Tibial nerve (tissue), 4 donors: ENCODE results near the gene APC2. TPM values are rescaled to one million over a fixed set of nuclear protein-coding genes. Genes with fewer than 3 reads are reported as not detected.
A peak's percentile ranks its signal among the peaks of the same experiment; 100 is the strongest.

ENCODE experiments used
- DNase-seq, 2 donors: peaks; one replicate each; pipeline ENCODE4 v3.0.0-alpha.2; 2019; ENCODE audit warnings: low spot score in 2 of 2
- H3K27ac ChIP-seq, 4 donors: fragments of 200-600 bp; sonication (generic) in 3 of 4; one replicate each; pipeline ENCODE4 v1.5.1; 2017 to 2019; ENCODE audit warnings: mild to moderate bottlenecking in 1 of 4
- H3K27me3 ChIP-seq, 2 donors: fragments of 200-600 bp; sonication (generic) in 1 of 2; one replicate each; pipeline versions ENCODE4 v1.5.1 to v1.6.0; 2017 to 2019
- H3K36me3 ChIP-seq, 3 donors: fragments of 200-600 bp; sonication (generic); one replicate each; pipeline ENCODE4 v1.5.1; 2018 to 2019
- H3K4me1 ChIP-seq, 4 donors: fragments of 200-600 bp; sonication (generic) in 3 of 4; one replicate each; pipeline ENCODE4 v1.5.1; 2017 to 2019
- H3K4me3 ChIP-seq, 4 donors: fragments of 200-600 bp; sonication (generic) in 3 of 4; one replicate each; pipeline ENCODE4 v1.5.1; 2017 to 2019; ENCODE audit warnings: mild to moderate bottlenecking in 1 of 4, moderate library complexity in 1 of 4
- H3K9me3 ChIP-seq, 4 donors: fragments of 200-600 bp; sonication (generic) in 3 of 4; one replicate each; pipeline ENCODE4 v1.5.1; 2017 to 2019
- CTCF ChIP-seq, 5 experiments: fragments of 200-600 bp in 3 of 5; fragments of 450-650 bp in 2 of 5; sonication (generic) in 3 of 5; IDR thresholded peaks; one replicate each; pipeline ENCODE4 v1.5.1; 2016 to 2019; ENCODE audit warnings: antibody characterized with exemption in 5 of 5, mild to moderate bottlenecking in 3 of 5, moderate library complexity in 2 of 5
- EP300 ChIP-seq, 2 donors: sonication (generic); formaldehyde crosslinking; IDR thresholded peaks; one replicate each; pipeline ENCODE4 v1.6.1; 2017; ENCODE audit warnings: antibody characterized with exemption in 2 of 2, mild to moderate bottlenecking in 1 of 2
- POLR2A ChIP-seq, 2 donors: fragments of 450-650 bp; IDR thresholded peaks; one replicate each; pipeline ENCODE4 v1.6.1; 2017; ENCODE audit warnings: antibody characterized with exemption in 2 of 2, mild to moderate bottlenecking in 2 of 2, moderate library complexity in 2 of 2
- WGBS, 2 donors: methylation state at CpG; one replicate each; pipeline ENCODE4 v1.1.5; 2018; 5-methylcytosine and 5-hydroxymethylcytosine counted together
- total RNA-seq, 4 donors: library from RNA; depleted of rRNA; stranded (reverse); fragments of >200 nt; gene quantifications; one replicate each; pipeline ENCODE4 v1.1.0, GENCODE V29; 2016

Gene APC2
- total RNA-seq, 4 donors from 2014 or later = 1.7 to 10.2 (median 4.2) TPM

GRCh38 chr19:1501200-1501595 is 51.3 kb downstream of the APC2 start:
- TF ChIP-seq CTCF (IDR thresholded peaks at IDR 0.05) (no peak), POLR2A (IDR thresholded peaks at IDR 0.05) (no peak), EP300 (IDR thresholded peaks at IDR 0.05) (no peak)
- H3K36me3 ChIP-seq = peaks cover 0 to 7% (median 0%) of the 10 kb centered on the region in 3 donors
- WGBS, 2 donors = 69 to 70% methylated on average over 9 of the region's 9 CpGs
- H3K4me1 ChIP-seq = peaks cover 0 to 17% (median 12%) of the 10 kb centered on the region in 4 donors
- DNase-seq = no peak
- H3K9me3 ChIP-seq = no peaks in the 10 kb centered on the region
- peaks cover 0 to 41% of the 10 kb centered on the region in 2 donors for H3K27me3 ChIP-seq
- H3K27ac ChIP-seq = no peak overlapping the region
- H3K4me3 ChIP-seq = no peak overlapping the region

DNA sequence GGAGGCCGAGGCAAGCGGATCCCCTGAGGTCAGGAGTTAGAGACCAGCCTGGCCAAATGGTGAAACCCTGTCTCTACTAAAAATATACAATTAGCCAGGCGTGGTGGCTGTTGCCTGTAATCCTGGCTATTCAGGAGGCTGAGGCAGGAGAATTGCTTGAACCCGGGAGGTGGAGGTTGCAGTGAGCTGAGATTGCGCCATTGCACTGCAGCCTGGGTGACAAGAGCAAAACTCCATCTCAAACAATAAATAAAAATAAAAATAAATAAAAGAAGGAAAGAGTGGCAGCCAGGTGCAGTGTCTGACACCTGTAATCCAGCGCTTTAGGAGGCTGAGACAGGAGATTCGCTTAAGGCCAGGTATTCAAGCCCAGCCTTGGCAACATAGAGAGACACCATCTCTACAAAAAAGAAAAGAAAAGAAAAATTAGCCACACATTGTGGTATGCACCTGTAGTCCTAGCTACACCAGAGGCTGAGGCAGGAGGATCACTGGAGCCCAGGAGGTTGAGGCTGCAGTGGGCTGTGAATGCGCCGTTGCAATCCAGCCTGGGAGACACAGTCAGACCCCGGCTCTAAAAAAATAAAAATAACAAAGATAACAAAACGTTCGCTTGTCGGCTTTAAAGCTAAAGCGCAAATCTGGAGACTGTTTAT is 52.6 kb downstream of the APC2 start:
- H3K9me3 ChIP-seq = no peaks in the 10 kb centered on the region
- H3K36me3 ChIP-seq = peaks cover 0 to 7% (median 0%) of the 10 kb centered on the region in 3 donors
- no peak for TF ChIP-seq EP300 (IDR thresholded peaks at IDR 0.05)
- TF ChIP-seq POLR2A (IDR thresholded peaks at IDR 0.05) = no peak
- no peak overlapping the region for H3K27ac ChIP-seq
- peaks cover 0 to 24% (median 16%) of the 10 kb centered on the region in 4 donors for H3K4me1 ChIP-seq
- peaks cover 0 to 35% of the 10 kb centered on the region in 2 donors for H3K27me3 ChIP-seq
- H3K4me3 ChIP-seq = no peak overlapping the region
- no peak for DNase-seq
- 56% methylated on average over 14 of the region's 14 CpGs for WGBS, 2 donors

- TF ChIP-seq CTCF (IDR thresholded peaks at IDR 0.05) (peak; percentile 65 to 82 (median 80)), EP300 (IDR thresholded peaks at IDR 0.05) (no peak), POLR2A (IDR thresholded peaks at IDR 0.05) (no peak)
- Histone ChIP-seq H3K36me3 (peaks cover 0 to 7% (median 0%) of the 10 kb centered on the region in 3 donors), H3K9me3 (peaks cover 0 to 3% (median 0%) of the 10 kb centered on the region in 4 donors), H3K4me3 (peak overlapping the region in 1 of 4 donors; percentile 18), H3K27ac (no peak overlapping the region), H3K4me1 (peaks cover 0 to 30% (median 16%) of the 10 kb centered on the region in 4 donors), H3K27me3 (peaks cover 0 to 30% of the 10 kb centered on the region in 2 donors)
- DNase-seq = peak in 1 of 2 donors; percentile 42
- 3 to 5% methylated on average over 29 to 49 of the region's 49 CpGs for WGBS, 2 donors
Measured at GRCh38 chr19:1503089-1503924, 53.4 kb downstream of the APC2 start.

- WGBS, 2 donors = 48 to 52% methylated on average over 20 to 22 of the region's 23 CpGs
- no peak for DNase-seq
- peaks cover 0 to 30% of the 10 kb centered on the region in 2 donors for H3K27me3 ChIP-seq
Measured at GRCh38 chr19:1503925-1504773, 54.2 kb downstream of the APC2 start.

More at GRCh38 chr19:1503925-1504773, 54.2 kb downstream of the APC2 start:
- Histone ChIP-seq H3K4me1 (peaks cover 0 to 34% (median 16%) of the 10 kb centered on the region in 4 donors), H3K9me3 (peaks cover 0 to 6% (median 0%) of the 10 kb centered on the region in 4 donors), H3K4me3 (no peak overlapping the region), H3K36me3 (peaks cover 0 to 7% (median 0%) of the 10 kb centered on the region in 3 donors), H3K27ac (no peak overlapping the region)
- TF ChIP-seq EP300 (IDR thresholded peaks at IDR 0.05) = no peak
- TF ChIP-seq POLR2A (IDR thresholded peaks at IDR 0.05) = no peak
- TF ChIP-seq CTCF (IDR thresholded peaks at IDR 0.05) = no peak
